Testis (tissue), 3 donors: ENCODE data around the gene MON2. TPM values are rescaled to one million over a fixed set of nuclear protein-coding genes. Genes with fewer than 3 reads are reported as not detected.

ENCODE experiments used
- DNase-seq: peaks from one replicate; pipeline ENCODE4 v3.0.0-alpha.2; 2019
- H3K27ac ChIP-seq, 2 donors: fragments of 200-600 bp; sonication (generic); one replicate each; pipeline ENCODE4 v1.5.1; 2019
- H3K27me3 ChIP-seq: fragments of 200-600 bp; sonication (generic); one replicate; pipeline ENCODE4 v1.5.1; 2019
- H3K36me3 ChIP-seq: fragments of 200-600 bp; sonication (generic); one replicate; pipeline ENCODE4 v1.5.1; 2017; ENCODE audit warnings: low read depth; ENCODE audit errors: missing control alignments
- H3K4me1 ChIP-seq: fragments of 200-600 bp; sonication (generic); one replicate; pipeline ENCODE4 v1.5.1; 2019
- H3K4me3 ChIP-seq, 2 donors: fragments of 200-600 bp; sonication (generic); one replicate each; pipeline ENCODE4 v1.5.1; 2017 to 2019
- H3K9me3 ChIP-seq: fragments of 200-600 bp; sonication (generic); one replicate; pipeline ENCODE4 v1.5.1; 2017
- CTCF ChIP-seq, 3 experiments: fragments of 450-650 bp in 2 of 3; fragments of 200-600 bp in 1 of 3; sonication (generic) in 1 of 3; IDR thresholded peaks; one replicate each; pipeline ENCODE4 v1.5.1; 2016 to 2019; ENCODE audit warnings: antibody characterized with exemption in 3 of 3, mild to moderate bottlenecking in 2 of 3, moderate library complexity in 1 of 3
- POLR2A ChIP-seq: fragments of 450-650 bp; IDR thresholded peaks from one replicate; pipeline ENCODE4 v1.6.1; 2017; ENCODE audit warnings: antibody characterized with exemption, mild to moderate bottlenecking, moderate library complexity
- WGBS, 2 donors: methylation state at CpG; one replicate each; pipeline ENCODE4 v1.1.5; 2018; 5-methylcytosine and 5-hydroxymethylcytosine counted together
- intact Hi-C: fragments of 100-400 bp; cut with DNase I; formaldehyde crosslinking; loops from one replicate; pipeline ENCODE4 v1.15.1; 2023; ENCODE audit warnings: low total_unique reads
- polyA plus RNA-seq: library from polyadenylated mRNA; stranded (reverse); fragments of 350-450 nt; fragmentation: Illumina TruSeq; extraction: RNeasy Lipid Tissue Mini Kit (QIAGEN cat#74804); gene quantifications from one replicate; pipeline ENCODE4 v1.2.3, GENCODE V29; 2014; ENCODE audit warnings: low read depth, low replicate concordance; ENCODE audit not compliant: insufficient read depth
- total RNA-seq, 2 donors: library from RNA; depleted of rRNA; stranded (reverse); fragments of >200 nt; gene quantifications; one replicate each; pipeline ENCODE4 v1.2.3, GENCODE V29; 2016

MON2 gene
- total and polyA plus RNA-seq, 3 donors from 2014 or later = 22.8 to 98.4 (median 90.1) TPM

- H3K4me1 ChIP-seq = no peaks in the 10 kb centered on the region
- intact Hi-C loops = no loop called here
- no peak for DNase-seq
- TF ChIP-seq POLR2A = no peak
- TF ChIP-seq CTCF (IDR thresholded peaks at IDR 0.05) = no peak
- H3K9me3 ChIP-seq = no peaks in the 10 kb centered on the region
- no peaks in the 10 kb centered on the region for H3K36me3 ChIP-seq
- no peaks in the 10 kb centered on the region for H3K27me3 ChIP-seq
- no peak overlapping the region for H3K27ac ChIP-seq
- H3K4me3 ChIP-seq = no peak overlapping the region
- 71 to 78% methylated on average over 2 of the region's 2 CpGs for whole genome bisulfite sequencing, 2 donors
Observed at GRCh38 chr12:62562846-62563245, 96.2 kb downstream of the MON2 start.

GRCh38 chr12:62575036-62575435 lies 108.4 kb downstream of the MON2 start:
- Histone ChIP-seq H3K36me3 (no peaks in the 10 kb centered on the region), H3K4me3 (no peak overlapping the region), H3K27ac (no peak overlapping the region), H3K4me1 (no peaks in the 10 kb centered on the region), H3K27me3 (no peaks in the 10 kb centered on the region), H3K9me3 (no peaks in the 10 kb centered on the region)
- DNase-seq = no peak
- intact Hi-C loops = no loop called here
- no peak for TF ChIP-seq POLR2A

- Histone ChIP-seq H3K4me3 (no peak overlapping the region), H3K27me3 (no peaks in the 10 kb centered on the region), H3K27ac (no peak overlapping the region), H3K36me3 (no peaks in the 10 kb centered on the region), H3K4me1 (no peaks in the 10 kb centered on the region), H3K9me3 (no peaks in the 10 kb centered on the region)
- no peak for TF ChIP-seq POLR2A
- no peak for TF ChIP-seq CTCF (IDR thresholded peaks at IDR 0.05)
- 88 to 92% methylated on average over 1 of the region's 1 CpG for WGBS, 2 donors
- intact Hi-C loops = no loop called here
- DNase-seq = no peak
Observed at GRCh38 chr12:62576503-62576902, 109.9 kb downstream of the MON2 start.

DNA sequence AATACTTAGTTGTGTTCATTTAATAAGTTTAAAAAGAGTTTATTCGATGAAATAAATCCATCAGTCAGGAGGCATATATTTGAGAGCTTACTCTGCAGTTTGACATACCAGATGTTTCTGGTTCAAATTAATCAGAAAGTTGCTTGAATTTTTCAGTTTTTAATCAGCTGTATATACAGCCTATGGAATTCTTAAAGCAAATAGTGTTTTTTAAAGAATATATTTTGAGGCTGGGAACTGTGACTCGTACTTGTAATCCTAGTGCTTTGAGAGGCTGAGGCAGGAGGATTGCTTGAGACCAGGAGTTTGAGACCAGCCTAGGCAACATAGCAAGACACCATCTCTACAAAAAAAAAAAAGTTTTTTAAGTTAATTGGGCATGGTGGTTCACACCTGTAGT lies 112.1 kb downstream of the MON2 start:
- no peak for TF ChIP-seq POLR2A
- TF ChIP-seq CTCF (IDR thresholded peaks at IDR 0.05) = no peak
- Histone ChIP-seq H3K4me3 (no peak overlapping the region), H3K27ac (no peak overlapping the region), H3K27me3 (no peaks in the 10 kb centered on the region), H3K4me1 (no peaks in the 10 kb centered on the region), H3K9me3 (no peaks in the 10 kb centered on the region), H3K36me3 (no peaks in the 10 kb centered on the region)
- intact Hi-C loops = no loop called here
- no peak for DNase-seq
- WGBS, 2 donors = 92 to 95% methylated on average over 2 of the region's 2 CpGs

DNA sequence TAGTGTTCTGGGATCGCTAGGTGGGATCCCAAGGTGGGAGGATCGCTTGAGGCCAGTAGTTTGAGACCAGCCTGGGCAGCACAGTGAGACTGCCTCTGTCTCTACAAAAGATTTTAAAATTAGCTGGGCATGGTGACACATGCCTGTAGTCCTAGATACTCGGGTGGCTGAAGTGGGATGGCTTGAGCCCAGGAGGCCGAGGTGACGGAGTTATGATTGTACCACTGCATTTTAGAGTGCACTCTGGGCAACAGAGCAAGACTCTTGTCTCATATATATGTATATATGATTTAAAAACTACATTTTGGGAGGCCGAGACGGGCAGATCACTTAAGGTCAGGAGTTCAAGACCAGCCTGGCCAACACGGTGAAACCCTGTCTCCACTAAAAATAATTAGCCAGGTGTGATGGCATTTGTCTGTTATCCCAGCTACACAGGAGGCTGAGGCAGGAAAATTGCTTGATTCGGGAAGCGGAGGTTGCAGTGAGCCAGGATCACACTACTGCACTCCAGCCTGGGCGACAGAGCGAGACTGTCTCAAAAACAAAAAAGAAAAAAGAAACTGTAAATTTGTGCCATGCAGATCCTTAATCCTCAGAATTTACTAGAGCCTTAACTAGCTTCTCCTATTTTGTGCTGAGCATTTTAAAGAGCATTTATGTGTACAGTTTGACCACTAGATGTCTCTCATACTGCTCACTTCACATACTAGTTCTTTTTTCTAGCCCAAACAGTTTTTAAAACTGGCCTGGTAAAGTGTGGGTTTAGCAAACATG lies 114.8 kb downstream of the MON2 start:
- WGBS, 2 donors = 80% methylated on average over 12 of the region's 12 CpGs
- intact Hi-C loops = no loop called here

More for the DNA sequence above, 114.8 kb downstream of the MON2 start:
- Histone ChIP-seq H3K36me3 (no peaks in the 10 kb centered on the region), H3K9me3 (no peaks in the 10 kb centered on the region), H3K27me3 (no peaks in the 10 kb centered on the region), H3K27ac (no peak overlapping the region), H3K4me3 (no peak overlapping the region), H3K4me1 (no peaks in the 10 kb centered on the region)
- DNase-seq = no peak
- TF ChIP-seq CTCF (IDR thresholded peaks at IDR 0.05) (peak; percentile 50 to 60 (median 56)), POLR2A (no peak)
